DMS 273 treated with DMSO at 0.1 percent for 48 hours (cell line): ENCODE measurements around the gene TTLL12.
"Not testable (repeated sequence)": the region's sequence is repeated elsewhere in the genome, so short reads cannot be mapped to it uniquely, and the experiment has no call there.

Experiments used
- DNase-seq: peaks from one replicate; lab custom pipeline; 2025; lab: John Stamatoyannopoulos, UW

Gene TTLL12

DNA sequence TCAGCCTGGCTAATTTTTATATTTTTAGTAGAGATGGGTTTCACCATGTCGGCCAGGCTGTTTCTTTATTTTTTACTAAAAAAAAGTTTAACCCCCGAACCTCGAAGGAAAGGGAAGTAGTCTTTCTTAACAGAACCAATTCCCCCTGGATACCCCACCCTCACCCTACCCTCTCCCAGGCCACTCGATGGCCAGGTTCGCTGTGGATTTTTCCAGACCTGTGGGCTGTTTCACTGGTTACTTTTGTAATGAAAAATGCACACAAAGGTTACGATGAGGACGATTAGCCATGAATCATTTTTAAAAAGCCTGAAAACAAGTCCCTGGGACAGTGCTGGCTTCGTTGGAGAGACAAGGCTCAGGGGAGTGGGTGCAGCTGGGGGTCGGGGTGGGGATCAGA lies 33.0 kb downstream of the TTLL12 start:
- no peak for DNase-seq

DNA sequence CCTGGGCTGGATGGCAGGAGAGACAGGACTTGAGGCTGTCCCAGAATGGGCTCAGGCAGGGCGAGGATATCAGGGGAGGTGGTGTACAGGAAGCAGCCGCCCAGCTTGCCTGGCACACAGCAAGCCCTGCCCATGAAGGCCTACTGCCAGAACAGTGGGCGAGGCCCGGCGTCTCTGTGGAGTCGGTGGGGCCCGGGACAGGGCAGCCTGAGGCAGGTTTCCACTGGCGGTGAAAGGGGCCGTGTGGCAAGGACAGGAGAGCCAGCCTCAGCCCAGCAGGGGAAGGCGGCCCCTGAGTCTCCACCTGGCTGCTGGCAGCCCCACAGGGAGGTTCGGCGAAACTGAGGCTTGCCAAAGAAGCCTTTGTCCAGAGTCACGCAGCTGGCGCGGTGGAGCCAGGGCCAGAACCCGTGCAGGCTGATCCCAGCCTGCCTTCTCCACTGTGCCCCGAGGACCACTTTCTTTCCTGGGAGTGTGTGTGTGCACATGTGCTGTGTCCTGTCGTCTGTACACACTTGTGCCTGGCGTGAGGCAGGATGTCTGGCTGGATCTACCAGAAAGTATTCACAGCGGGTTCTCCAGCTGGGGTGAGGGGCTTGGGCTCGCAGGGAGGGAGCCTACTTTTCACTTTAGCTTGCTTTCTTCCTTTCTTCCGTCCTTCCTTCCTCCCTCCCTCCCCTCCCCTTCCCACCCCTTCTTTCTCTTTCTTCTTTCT lies 34.4 kb downstream of the TTLL12 start:
- no peak for DNase-seq

DNA sequence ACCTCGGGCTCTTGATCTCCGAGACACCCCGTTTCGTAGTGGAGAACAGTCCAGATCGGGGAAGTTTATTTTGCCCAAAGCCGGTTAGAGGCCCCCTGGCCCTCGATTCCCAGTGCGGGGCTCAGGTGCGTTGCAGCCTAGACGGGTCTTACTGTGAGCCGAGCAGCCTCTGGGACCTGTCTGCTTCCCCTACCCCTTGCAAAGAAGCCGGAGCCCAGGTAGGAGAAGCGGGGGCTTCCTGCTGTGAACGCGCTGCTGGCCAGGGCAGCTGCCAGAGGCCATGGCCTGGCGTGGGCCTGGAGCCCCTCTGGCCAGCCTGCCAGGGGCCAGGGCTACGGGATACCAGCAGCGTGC lies 35.0 kb downstream of the TTLL12 start:
- DNase-seq, result no peak

DNA sequence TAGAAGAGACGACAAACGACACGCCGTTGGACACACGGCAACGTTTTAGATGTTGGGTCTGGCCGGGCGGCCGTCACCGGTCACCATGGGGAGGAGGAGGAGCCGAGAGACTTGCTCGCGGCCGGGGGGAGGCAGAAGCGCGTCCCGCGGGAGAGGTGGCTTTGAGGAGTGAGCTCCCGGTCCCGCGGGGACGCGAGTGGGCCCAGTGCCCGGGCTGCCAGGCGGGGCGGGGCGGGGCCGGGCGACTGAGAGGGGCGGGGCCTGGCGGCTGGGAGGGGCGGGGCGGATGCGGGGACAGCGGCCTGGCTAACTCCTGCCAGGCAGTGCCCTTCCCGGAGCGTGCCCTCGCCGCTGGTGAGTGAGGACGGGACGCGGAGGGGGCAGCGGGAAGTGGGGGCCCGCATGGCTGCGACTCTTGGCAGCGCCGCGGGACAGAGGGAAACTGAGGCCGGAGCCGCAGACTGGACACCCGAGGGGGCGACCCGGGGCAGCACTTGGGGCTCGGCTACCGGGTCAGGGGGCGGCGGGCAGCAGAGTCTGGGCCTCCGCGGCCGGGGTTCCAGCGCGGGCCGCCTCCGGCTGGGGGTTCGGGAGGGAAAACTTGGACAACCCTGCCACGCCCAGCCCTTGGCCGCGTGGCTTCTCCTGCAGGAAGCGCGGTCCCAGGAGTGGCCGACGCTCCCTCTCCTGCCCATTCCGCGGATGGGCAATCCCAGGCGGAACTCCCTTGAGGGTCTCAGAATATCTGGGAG lies 35.5 kb downstream of the TTLL12 start, which contains the start of gene TSPO:
Gene TSPO (plus strand): TSS at position 309 of the 752 bp plus-strand sequence. CDS start 7,680 bp downstream, outside the sequence.
- DNase-seq, result no peak

DNA sequence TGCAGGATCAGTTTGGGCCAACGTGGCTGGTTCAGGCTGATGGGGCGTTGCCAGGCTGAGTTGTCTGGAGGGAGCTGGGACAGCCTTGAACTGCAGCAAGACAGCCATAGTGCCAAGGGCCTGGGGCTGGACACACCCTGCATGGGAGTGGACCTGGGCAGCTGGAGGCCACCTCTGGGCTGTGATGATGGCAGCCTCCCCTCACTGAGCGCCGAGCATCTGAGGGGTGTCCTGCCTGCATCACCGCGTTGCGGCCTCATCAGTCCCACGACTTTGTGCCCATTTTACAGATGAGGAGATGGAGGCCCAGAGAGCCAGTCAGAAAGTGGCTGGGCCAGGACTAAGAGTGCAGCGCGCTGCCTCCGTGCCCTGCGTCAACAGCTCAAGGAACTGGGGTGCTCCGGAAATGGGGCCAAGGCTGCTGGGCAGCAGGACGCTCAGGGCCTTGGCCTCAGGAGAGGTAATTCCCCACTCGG lies 36.2 kb downstream of the TTLL12 start:
- no peak for DNase-seq

DNA sequence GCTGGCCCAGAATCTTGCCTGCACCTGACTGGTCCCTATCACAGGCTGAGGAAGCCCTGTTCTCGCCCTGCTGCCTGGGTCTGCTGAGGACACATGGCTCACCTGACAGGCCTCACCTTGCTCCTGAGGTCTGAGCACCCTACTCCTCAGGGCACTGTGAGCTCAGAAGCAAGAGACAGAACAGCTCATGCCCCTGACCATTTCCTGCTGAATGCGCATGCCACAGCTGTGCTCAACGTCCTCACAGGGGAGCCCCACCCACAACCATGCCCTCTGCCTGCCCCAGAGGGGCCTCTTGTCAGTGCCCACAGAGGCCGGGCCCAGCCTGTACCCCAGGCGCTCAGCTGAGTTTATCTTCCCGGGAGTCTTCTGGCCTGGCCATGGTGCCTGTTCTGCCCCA lies 38.4 kb downstream of the TTLL12 start:
- no peak for DNase-seq

DNA sequence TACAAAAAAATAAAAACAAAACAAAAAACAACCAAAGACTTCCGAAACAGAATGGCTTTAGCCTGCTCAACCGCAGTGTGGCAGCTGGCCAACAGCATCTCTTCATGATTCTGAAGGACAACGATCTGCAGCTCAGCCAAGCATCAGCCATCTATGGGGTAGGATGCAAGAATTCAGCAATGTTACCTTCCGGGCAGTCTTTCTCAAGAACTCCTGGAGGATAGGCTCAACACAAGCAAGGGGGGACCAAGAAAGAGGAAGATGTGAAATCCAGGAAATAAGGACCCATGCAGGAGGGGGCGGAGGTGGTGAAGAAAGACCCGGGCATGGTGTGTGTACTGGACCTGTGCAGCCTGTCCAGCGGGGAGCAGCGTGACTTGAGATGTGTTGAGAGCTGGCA lies 39.1 kb downstream of the TTLL12 start:
- DNase-seq, result no peak

DNA sequence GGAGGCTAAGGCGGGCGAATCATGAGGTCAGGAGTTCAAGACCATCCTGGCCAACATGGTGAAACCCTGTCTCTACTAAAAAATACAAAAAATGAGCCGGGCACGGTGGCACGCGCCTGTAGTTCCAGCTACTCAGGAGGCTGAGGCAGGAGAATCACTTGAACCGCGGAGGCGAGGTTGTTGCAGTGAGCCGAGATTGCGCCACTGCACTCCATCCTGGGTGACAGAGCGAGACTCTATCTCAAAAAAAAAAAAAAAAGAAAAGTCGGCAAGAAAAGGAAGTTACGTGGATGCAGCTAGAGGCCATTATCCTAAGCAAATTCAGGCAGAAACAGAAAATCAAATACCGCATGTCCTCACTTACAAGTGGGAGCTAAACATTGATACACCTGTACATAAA lies 40.6 kb downstream of the TTLL12 start:
- not testable (repeated sequence) for DNase-seq

DNA sequence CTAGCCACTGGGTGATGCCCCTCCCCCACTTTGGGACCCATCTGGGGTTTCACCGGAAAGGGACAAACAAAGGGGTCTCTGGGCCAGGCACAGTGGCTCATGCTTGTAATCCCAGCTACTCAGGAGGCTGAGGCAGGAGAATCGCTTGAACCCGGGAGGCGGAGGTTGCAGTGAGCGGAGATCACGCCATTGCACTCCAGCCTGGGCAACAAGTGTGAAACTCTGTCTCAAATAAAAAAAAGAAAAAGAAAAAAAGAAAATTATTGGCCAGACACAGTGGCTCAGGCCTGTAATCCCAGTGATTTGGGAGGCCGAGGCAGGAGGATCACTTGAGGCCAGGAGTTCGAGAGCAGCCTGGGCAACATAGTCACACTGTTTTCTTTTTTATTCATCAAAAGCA lies 41.6 kb downstream of the TTLL12 start:
- not testable (repeated sequence) for DNase-seq

DNA sequence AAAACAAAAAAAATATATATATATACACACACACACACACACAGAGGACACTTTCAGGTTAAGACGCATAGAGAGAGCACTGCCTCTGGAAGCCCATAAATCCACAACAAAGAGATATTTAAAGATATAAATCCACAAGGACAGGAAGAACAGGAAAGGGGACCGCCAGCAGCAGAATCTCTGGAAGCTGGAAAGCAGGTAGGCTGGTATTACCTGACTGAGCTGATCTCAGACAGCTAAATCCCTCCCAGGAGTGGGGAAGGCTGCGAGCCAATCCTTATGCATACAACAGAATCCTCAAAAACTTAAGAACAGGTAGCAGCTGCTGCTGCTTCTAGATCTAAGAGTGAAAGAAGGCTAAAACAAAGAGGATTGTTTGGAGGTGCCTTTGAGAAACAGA lies 42.0 kb downstream of the TTLL12 start:
- no peak for DNase-seq

DNA sequence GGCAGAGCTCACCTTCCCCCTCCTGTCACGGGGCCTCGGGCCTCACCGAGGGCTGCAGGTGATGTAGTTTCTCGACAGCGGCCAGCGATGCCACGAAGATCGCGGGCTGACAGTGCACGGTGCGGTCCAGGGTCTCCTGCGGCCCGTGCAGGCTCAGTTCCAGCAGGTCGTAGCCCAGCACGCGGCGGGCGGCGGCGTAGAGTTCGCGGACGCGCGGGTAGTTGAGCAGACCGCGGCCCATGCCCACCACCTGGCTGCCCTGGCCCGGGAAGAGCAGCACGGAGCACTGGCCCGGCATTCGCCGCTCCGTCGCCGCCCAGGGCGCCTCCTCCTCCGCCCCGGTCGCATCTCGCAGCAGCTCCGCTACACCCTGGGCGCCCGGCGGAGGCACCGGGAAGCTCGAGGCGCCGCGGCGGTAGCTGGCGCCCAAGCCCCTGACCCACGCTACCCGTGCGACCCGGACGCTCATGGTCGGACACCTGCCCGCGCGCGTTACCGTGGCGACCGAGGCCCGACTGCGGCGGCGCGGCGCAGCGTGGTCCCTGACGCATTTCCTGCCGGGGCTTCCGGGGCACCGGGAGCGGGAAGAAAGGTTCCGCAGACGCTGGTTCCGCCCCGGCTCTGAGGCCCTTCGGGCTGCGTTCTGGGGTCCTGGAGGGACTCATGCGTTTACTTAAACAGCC lies 43.9 kb downstream of the TTLL12 start, which contains the start of gene MCAT:
Gene MCAT (minus strand): TSS at position 519 of the 683 bp plus-strand sequence. CDS start 50 bp downstream, at position 469.
- no peak for DNase-seq

DNA sequence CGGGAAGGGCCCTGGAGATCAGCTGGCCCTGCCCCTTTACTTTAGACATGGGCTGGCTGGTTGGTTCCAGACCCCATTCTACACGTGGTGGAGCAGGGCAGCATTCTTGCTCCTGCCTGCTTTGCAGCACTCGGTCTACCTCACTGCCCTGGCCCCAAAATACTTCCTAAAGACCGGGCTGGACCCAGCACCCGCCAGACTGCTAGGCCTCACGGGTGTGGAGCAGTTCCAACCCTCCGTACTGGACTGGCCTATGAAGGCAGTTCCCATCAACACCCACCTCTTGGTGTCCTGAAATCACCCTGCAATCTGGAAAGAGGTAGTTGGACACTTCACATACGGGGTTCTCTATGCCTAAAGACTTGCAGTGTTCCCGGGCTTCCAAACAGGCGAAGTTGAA lies 50.1 kb downstream of the TTLL12 start:
- DNase-seq, result no peak

DNA sequence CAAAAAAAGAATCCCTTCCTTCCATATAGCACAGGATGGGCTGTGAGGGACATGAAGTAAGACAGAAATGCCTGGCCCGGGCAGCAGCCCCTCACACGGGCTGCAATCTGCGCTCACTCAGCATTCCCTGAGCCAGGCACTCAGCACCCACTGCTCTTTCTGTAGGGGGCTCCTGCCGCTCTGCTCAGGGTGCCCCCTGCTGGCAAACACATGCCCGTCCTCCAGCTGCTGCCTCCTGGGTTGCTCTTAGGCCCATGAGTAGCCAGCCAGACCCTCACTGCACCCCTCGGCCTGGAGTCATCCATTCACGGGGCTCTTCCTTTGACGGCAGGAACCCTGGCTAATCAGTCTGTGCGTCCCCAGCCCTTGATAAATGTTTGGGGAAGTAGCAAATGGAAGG lies 50.7 kb downstream of the TTLL12 start:
- no peak for DNase-seq

DNA sequence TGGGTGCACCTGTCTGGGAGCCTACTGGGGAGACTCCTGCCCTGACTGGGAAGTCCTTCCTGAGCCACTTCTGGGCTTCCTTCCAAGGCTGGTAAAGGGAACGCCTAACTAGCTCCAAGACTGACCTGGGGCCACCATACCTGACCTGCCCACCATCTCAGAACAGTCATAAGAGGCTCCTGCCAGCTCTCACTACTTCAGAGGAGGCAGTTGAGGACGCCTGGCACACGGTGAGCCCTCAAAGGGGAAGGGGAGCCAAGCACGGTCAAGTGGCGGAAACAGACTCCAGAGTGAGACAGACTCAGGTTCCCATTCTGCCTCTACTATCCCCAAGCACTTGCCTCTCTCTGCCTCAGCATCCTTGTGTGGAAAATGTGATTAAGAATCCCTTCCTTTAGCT lies 51.4 kb downstream of the TTLL12 start:
- no peak for DNase-seq

DNA sequence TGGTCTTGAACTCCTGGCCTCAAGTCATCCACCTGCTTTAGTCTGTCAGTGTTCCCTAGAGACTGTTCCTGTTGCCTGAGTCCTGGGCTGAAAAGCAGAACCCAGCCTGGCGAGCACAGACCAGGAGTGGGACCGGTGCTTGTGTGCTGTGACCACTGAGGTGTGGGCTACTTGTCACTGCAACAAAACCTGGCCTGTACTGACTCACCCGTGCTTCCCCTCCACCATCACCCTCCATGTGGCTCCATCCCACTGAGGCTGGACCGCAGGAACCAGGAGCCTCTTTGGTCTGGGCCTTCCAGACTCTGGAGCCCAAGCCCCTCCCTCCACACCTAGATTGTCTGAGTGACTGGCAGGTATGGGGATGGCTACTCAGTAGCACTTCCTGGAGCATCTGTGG lies 52.4 kb downstream of the TTLL12 start:
- no peak for DNase-seq

DNA sequence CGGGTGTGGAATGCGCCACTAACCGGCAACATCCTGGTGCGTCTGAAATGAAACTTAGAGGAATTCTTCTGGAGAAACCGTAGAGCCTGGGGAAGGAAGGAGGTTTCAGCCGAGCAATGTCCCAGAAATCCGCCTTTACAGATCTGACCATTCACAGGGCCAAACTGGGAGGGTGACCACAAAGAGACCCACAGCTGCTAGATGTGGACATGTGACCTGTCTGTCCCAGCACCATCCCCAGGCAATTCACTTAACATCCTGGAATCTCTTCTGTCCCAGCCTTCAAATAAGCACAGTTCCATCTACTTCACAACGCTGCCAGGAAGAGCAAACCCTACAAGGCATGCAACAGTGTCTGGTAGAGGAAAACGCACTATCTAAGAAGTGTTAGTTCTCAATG lies 53.5 kb downstream of the TTLL12 start:
- DNase-seq, result no peak

DNA sequence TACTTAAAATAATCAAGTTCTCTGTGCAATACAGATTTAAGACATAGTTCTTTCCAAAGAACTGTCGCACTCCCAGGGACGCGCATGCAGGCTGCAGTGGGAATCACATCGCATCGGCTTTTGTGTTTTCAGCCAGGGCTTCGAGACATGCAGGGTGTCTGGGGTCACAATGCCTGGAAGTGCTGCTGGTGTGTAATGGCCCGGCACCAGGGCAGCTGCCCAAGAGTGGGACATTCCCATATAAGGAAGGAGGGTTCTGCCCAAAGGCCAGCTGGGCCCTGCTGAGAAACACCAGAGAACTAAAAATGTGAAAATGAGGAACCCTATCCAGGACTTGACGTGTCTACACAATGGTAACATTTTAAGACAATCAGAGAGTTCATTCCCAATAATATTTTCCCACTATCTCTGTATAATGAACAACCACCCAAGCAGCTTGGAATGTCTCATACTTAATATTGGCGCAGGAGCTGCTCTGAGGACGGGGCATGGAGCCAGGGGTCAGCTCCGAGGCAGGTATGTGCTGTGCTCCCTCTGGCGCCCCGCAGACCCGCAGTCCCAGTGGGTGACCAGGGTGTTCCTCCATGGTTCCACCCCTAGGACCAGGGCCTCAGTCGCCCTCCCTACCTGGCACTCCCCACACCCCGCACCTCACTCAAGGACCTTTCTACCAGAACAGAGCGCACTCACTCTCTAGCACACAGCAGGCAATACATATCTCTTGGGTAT lies 55.0 kb downstream of the TTLL12 start:
- DNase-seq, result no peak

DNA sequence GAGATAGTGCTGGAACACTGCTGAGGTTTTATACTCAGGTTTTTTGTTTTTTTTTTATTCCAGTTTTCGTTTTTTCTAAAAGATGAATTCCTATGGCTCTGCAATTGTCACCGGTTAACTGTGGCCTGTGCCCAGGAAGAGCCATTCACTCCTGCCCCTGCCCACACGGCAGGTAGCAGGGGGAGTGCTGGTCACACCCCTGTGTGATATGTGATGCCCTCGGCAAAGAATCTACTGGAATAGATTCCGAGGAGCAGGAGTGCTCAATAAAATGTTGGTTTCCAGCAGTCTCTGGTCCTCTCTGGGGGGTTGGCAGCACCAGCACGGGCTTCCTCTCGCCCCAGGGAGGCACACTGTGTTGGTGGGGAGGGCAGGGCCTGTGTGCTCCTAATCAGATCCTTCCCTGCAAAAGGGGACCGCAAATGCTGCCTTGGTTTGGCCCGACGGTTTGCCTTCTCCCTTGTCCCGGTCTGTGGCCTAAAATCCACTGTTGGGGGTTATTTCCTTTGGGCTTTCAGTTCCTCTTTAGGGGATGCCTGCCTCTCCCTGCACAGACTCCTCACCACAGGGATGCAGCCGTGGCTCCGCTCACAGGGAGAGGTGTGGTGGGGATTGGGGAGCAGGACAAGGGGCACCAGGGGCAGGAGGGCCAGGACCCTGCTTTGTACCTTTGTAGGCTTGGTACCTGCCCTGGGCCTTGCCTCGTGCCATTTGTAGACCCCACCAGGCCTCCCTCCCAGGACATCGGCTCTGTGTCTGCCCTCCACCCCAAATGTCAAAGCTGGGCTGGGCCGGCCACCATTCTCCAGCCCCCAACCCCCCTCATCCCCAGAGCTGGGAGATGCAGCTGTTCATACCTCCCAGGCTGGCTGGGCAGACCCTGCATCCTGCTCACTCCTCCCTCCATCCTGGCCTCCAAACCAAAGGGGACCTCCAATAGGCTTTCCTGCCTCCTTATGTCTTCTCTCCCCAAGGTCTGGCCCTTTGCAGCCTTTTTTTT lies 57.2 kb downstream of the TTLL12 start:
- DNase-seq, result no peak

DNA sequence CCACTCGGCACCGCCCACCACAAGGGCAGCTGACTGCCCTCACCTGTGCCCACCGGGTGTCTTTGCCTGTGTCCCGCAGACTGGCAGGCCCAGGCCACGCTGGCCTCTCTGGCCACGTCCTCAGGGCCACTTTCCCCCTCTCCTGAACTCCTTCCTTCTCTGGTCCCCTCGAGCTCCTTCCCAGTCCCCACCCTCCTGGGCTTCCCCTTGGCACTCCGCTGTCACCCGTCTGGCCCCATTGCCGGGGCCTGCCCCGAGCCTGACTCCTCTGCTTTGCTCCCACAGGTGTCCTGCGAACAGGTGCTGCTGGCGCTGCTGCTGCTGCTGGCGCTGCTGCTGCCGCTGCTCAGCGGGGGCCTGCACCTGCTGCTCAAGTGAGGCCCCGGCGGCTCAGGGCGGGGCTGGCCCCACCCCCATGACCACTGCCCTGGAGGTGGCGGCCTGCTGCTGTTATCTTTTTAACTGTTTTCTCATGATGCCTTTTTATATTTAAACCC lies 58.0 kb downstream of the TTLL12 start:
- DNase-seq, result no peak

DNA sequence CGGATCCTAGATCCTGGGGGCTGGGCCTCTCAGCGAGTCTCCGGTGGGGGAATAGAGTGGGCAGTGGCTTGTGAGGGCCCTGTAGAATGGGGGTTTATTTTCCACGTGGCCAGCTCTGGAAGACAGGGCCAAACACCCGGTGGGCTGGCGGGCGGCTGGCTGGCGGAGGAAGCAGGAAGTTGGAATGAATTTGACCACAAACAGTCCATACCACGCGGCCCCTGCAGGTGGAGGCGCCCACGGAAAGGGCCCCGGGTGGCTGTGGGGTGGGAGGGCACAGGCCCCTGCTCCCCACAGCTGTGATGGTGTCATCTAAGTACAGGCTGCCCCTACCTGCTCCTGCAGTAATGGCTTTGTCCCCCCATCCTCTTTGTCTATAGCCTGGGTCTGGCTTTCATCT lies 58.8 kb downstream of the TTLL12 start:
- no peak for DNase-seq
